Measurements from ENCODE around the gene COL19A1.

COL19A1 gene

GRCh38 chr6:70180901-70181599, 314.7 kb downstream of the COL19A1 start:
- DNase-seq = no peak

DNA sequence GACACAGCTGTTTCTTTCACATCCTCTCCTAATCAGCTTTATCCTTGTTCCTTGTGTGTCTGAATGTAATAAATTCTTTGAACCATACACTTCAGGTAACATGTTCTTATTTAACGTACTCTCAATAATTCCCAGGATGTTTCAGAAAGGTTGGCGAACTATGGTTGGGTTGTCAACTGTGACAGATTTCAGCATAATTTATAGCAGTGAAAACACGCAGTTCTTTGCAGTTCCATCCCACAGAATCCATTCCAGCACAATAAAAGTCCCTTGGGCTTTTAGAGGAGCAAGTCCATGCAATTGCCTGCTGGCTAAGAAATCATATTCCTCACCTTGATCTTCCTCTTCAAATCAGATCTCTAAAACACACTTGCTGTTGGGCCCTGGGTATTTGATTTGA, 317.2 kb downstream of the COL19A1 start:
- no peak for DNase-seq

DNA sequence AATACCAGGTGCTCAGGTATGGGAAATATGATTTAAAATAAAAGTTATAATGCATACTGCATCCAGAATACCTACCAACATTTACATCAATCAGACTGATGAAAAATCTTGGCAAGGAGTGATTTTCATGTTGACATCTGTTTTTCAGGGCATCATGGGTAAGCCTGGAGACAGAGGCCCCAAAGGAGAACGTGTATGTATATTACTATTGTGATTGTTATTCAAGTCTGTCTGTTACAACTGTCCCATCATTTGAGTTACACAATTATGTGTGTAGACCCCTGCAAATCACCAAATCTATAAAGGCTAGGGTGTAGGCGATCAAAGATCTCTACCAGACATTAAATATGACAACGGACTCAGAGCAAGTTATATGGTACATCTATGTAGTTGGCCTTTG, 318.4 kb downstream of the COL19A1 start:
- no peak for DNase-seq

- DNase-seq = no peak
Observed at GRCh38 chr6:70186461-70186860, 320.1 kb downstream of the COL19A1 start.

GRCh38 chr6:70188202-70188601, 321.8 kb downstream of the COL19A1 start:
- DNase-seq = no peak

DNA sequence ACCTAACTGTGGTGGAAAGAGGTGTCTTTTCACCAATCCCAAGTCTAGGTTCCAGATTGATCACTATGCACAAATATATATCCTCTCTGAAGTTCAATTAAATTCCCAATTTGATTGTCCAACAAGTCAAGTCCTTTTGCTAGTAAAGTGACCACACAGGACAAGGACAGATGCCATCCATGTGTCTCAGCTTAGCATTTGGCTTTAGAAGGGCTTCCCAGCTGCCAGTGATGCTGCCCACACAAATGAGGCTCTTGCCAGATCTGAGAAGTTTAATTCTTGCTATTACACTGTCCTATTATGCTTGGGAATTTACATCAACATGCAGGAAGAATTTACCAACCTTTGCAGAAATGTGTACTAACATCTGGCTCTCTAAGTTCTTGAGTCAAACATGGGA, 328.1 kb downstream of the COL19A1 start:
- DNase-seq = no peak

GRCh38 chr6:70196531-70196930, 330.2 kb downstream of the COL19A1 start:
- no peak for DNase-seq

GRCh38 chr6:70198785-70199184, 332.4 kb downstream of the COL19A1 start:
- DNase-seq = no peak

- no peak for DNase-seq
Observed at GRCh38 chr6:70208235-70208790, 342.0 kb downstream of the COL19A1 start.

- no peak for DNase-seq
Observed at GRCh38 chr6:70210462-70210861, 344.1 kb downstream of the COL19A1 start.

- no peak for DNase-seq
Observed at GRCh38 chr6:70215460-70216108, 349.2 kb downstream of the COL19A1 start.

DNA sequence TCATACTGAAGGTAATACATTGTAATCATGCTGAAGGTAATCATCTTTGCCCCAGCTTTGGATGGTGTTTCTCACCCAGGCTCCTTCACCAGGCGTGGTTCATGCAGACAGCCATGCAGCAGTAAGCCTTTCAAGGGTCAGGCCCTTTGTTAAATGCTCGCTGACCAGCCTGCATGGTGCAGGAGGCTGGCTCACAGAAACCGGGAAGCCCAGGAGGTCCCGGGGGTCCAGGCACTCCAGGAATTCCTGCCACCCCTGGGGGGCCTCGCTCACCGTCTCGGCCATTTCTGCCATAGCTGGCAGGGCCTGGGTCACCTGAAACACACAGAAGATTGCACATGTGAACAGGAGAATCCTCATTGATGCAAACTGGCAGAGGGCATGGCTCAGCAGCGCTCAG, 350.4 kb downstream of the COL19A1 start:
- no peak for DNase-seq

DNA sequence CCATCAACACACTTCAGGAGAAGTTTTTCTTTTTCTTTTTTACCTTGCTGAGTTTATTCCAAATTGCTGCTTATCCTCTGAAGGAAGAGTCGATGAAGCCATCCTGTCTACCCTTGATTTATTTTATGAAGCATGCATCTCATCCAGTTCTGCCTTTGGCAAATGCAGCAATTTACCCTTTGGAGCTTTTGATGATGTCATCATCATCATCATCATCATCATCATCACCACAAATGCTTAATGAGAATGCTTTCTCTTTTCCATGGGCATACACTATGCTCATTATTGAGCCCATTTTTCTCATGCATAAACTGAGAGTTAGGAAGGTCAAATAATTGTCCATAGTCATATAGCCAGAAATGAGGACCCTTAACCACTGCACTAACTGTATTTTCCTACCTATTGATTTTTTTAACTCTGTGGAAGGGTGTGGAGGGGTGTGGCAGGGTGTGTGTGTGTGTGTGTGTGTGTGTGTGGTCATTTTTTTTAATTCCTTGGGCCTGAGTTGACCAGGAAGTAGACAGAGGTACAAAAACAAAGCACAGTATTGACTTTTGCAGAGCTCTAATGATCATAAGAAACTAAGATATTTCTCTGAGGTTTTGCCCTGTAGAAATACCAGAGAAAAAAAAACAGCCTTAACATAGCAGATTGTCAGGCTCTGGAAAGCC, 353.7 kb downstream of the COL19A1 start:
- DNase-seq = no peak

- DNase-seq = no peak
Observed at GRCh38 chr6:70221025-70221714, 354.8 kb downstream of the COL19A1 start.

GRCh38 chr6:70221715-70222438, 355.5 kb downstream of the COL19A1 start:
- no peak for DNase-seq

DNA sequence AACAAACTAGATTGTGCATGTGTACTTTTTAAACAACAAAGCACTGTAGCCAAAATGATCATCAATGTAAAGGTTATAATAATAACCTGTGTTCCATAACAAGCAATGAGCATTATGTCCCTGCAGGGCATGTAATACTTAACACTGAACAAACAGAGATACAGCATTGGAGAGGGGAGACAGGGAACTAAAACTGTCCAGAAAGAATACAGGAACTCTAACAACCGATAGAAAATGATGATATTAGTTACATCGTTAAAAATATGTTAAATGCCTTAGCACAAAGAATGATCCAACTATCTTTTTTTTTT, 356.0 kb downstream of the COL19A1 start:
- no peak for DNase-seq

GRCh38 chr6:70225055-70225454, 358.7 kb downstream of the COL19A1 start:
- no peak for DNase-seq

DNA sequence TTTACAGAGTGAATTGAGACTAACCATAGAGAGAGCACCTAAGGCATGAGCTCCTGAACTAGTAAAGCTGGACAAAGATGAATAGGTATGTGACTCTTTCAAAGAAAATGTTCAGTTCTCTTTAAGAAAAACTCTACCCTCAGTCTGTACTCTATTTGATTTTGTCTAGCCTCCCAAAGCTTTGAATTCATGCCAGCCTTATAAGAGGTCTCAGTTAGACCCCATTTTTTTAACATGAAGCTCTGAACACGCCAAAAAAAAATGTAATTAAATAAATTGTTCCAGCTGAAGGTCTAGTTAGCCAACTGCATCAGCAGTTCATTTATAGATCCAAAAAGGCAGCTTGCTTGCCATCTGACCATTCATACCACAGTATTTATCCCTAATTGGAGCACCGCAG, 365.0 kb downstream of the COL19A1 start:
- DNase-seq = no peak

- no peak for DNase-seq
Observed at GRCh38 chr6:70234561-70235236, 368.3 kb downstream of the COL19A1 start.

GRCh38 chr6:70236343-70236742, 370.0 kb downstream of the COL19A1 start:
- no peak for DNase-seq

DNA sequence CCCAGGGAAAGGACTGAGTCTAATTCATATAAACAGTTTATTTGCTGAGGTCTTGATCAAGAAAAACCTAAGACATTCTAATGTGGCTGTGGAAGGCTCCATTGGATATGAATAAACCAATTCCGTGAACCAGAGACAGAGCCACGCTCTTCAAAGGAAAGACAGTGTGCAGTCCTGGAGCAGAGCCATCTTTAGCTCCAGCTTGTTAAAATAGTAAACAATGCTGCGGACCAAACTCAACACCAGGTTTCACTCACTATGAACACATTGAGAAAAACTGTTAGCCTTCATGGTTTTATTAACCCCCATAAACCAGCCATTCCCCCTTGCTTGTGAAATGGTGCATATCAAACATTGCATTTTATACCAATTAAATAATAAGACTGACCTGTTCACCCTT, 374.7 kb downstream of the COL19A1 start:
- no peak for DNase-seq

DNA sequence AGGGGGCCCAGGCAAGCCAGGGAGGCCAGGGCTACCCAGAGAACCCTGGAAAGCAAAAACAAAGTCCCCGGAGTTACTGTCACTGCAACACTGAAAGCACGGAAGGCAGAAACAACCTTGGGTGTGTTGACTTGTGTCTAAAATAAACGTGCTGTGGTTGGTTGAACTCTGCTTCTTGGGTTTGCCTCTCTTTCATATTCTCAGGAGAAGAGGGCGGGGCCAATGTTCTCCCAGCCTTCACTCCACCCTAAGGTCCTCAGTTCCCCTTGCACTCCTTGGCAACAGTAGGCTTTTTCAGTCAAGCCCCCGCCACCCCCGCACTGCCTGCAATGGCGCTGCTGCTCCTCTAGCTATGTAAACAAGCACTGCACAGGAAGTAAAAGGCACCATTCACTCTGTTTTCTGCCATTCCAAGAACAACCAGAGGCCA, 375.6 kb downstream of the COL19A1 start:
- no peak for DNase-seq

All from SIG-M5 (cell line).